GM23338 (cell line): Measurements from ENCODE around the gene SEC14L1. TPM values are rescaled to one million over a fixed set of nuclear protein-coding genes. Genes with fewer than 3 reads are reported as not detected.

Source experiments
- ATAC-seq: fragments of 200-7000 bp; cut with Tn5 transposase; 3 replicates; pipeline ENCODE4 v1.9.1; 2020
- DNase-seq: peaks from one replicate; pipeline ENCODE4 v3.0.0-alpha.2; 2015; ENCODE audit warnings: low spot score
- H2AFZ ChIP-seq: fragments of 200-600 bp; sonication (generic); 2 replicates; pipeline ENCODE4 v1.8.0; 2016; ENCODE audit warnings: antibody characterized with exemption, mild to moderate bottlenecking, moderate library complexity
- H3F3A ChIP-seq: fragments of 200-600 bp; sonication (generic); replicated peaks from 2 replicates; pipeline ENCODE4 v1.8.0; 2017; ENCODE audit warnings: antibody characterized with exemption, mixed run types, low read depth
- H3K27ac ChIP-seq: fragments of 200-600 bp; sonication (generic); 2 replicates; pipeline ENCODE4 v1.6.1; 2016; ENCODE audit warnings: low read depth
- H3K27me3 ChIP-seq: fragments of 200-600 bp; sonication (generic); 2 replicates; pipeline ENCODE4 v1.8.0; 2016; ENCODE audit warnings: mild to moderate bottlenecking, mixed run types, moderate library complexity; ENCODE audit not compliant: insufficient read depth
- H3K36me3 ChIP-seq: fragments of 200-600 bp; sonication (generic); 2 replicates; pipeline ENCODE4 v1.8.0; 2016; ENCODE audit warnings: mild to moderate bottlenecking; ENCODE audit not compliant: insufficient read depth
- H3K4me1 ChIP-seq: fragments of 200-600 bp; sonication (generic); 2 replicates; pipeline ENCODE4 v1.8.0; 2016; ENCODE audit warnings: mild to moderate bottlenecking, moderate library complexity; ENCODE audit not compliant: insufficient read depth
- H3K4me2 ChIP-seq: fragments of 200-600 bp; sonication (generic); 2 replicates; pipeline ENCODE4 v1.7.1; 2017; ENCODE audit warnings: mixed run types
- H3K4me3 ChIP-seq: fragments of 200-600 bp; sonication (generic); 2 replicates; pipeline ENCODE4 v1.6.1; 2016; ENCODE audit warnings: mixed run types
- H3K79me2 ChIP-seq: fragments of 200-600 bp; sonication (generic); replicated peaks from 2 replicates; pipeline ENCODE4 v1.8.0; 2017; ENCODE audit warnings: mild to moderate bottlenecking; ENCODE audit not compliant: insufficient read depth
- H3K9me2 ChIP-seq: fragments of 200-600 bp; sonication (generic); 2 replicates; pipeline ENCODE4 v1.8.0; 2017; ENCODE audit not compliant: insufficient read depth
- H4K20me1 ChIP-seq: fragments of 200-600 bp; sonication (generic); replicated peaks from 2 replicates; pipeline ENCODE4 v1.8.0; 2017; ENCODE audit warnings: mild to moderate bottlenecking; ENCODE audit not compliant: insufficient read depth
- H3K27ac Mint-ChIP-seq: 2 replicates; pipeline ENCODE4 v1.8.0; 2020; ENCODE audit warnings: inconsistent platforms, mild to moderate bottlenecking, moderate library complexity, mixed read lengths
- H3K27me3 Mint-ChIP-seq: 3 replicates; pipeline ENCODE4 v1.8.0; 2022; ENCODE audit warnings: low read depth, mild to moderate bottlenecking, moderate library complexity, mixed read lengths, inconsistent platforms; ENCODE audit not compliant: insufficient read depth, poor library complexity
- H3K36me3 Mint-ChIP-seq: 3 replicates; pipeline ENCODE4 v1.8.0; 2021; ENCODE audit warnings: low read depth, mild to moderate bottlenecking, inconsistent platforms, moderate library complexity, mixed read lengths
- H3K4me1 Mint-ChIP-seq: 3 replicates; pipeline ENCODE4 v1.8.0; 2020; ENCODE audit warnings: mild to moderate bottlenecking, inconsistent platforms, mixed read lengths
- H3K4me3 Mint-ChIP-seq: 3 replicates; pipeline ENCODE4 v1.8.0; 2021; ENCODE audit warnings: moderate library complexity, mild to moderate bottlenecking, inconsistent platforms, mixed read lengths
- H3K9me3 Mint-ChIP-seq: 3 replicates; pipeline ENCODE4 v1.8.0; 2020; ENCODE audit warnings: moderate library complexity, mild to moderate bottlenecking, inconsistent platforms, mixed read lengths
- CREB1 ChIP-seq: fragments of 250-450 bp; sonication (Bioruptor Pico); IDR thresholded peaks from 2 replicates; pipeline ENCODE4 v1.5.0; 2020; ENCODE audit warnings: low read depth, mild to moderate bottlenecking, moderate library complexity
- CTCF ChIP-seq, 2 experiments: fragments of 200-600 bp in 1 of 2; sonication (generic) in 1 of 2; conservative IDR thresholded peaks; 2 replicates each; pipeline versions ENCODE4 v1.5.1 to v1.6.1; 2016 to 2017; ENCODE audit warnings: antibody characterized with exemption in 2 of 2, low read depth in 2 of 2, mild to moderate bottlenecking in 2 of 2, moderate library complexity in 1 of 2
- ETS1 ChIP-seq: IDR thresholded peaks from 2 replicates; pipeline ENCODE4 v1.6.1; 2016; ENCODE audit warnings: antibody characterized with exemption
- EZH2 ChIP-seq: fragments of 200-600 bp; sonication (generic); IDR thresholded peaks from one replicate; pipeline ENCODE4 v1.8.0; 2017; ENCODE audit warnings: antibody characterized with exemption, mild to moderate bottlenecking, low read depth; ENCODE audit not compliant: unreplicated experiment
- EZH2phosphoT487 ChIP-seq: fragments of 200-600 bp; sonication (generic); IDR thresholded peaks from one replicate; pipeline ENCODE4 v1.8.1; 2018; ENCODE audit warnings: antibody characterized with exemption; ENCODE audit not compliant: unreplicated experiment
- JUNB ChIP-seq: IDR thresholded peaks from one replicate; pipeline ENCODE4 v1.6.1; 2016; ENCODE audit warnings: antibody characterized with exemption; ENCODE audit not compliant: unreplicated experiment
- NANOG ChIP-seq: IDR thresholded peaks from 2 replicates; pipeline ENCODE4 v1.6.1; 2016; ENCODE audit warnings: antibody characterized with exemption, borderline replicate concordance
- POLR2AphosphoS5 ChIP-seq: IDR thresholded peaks from 2 replicates; pipeline ENCODE4 v1.6.1; 2016; ENCODE audit warnings: antibody characterized with exemption, low read depth
- REST ChIP-seq: IDR thresholded peaks from one replicate; pipeline ENCODE4 v1.6.1; 2018; ENCODE audit warnings: antibody characterized with exemption; ENCODE audit not compliant: unreplicated experiment
- STAT1 ChIP-seq: IDR thresholded peaks from one replicate; pipeline ENCODE4 v1.6.1; 2016; ENCODE audit warnings: antibody characterized with exemption; ENCODE audit not compliant: unreplicated experiment
- ZNF114 ChIP-seq: fragments of 250-450 bp; sonication (Bioruptor Pico); IDR thresholded peaks from 2 replicates; pipeline ENCODE4 v1.5.0; 2020; ENCODE audit warnings: mild to moderate bottlenecking, moderate library complexity
- ZNF331 ChIP-seq: fragments of 250-450 bp; sonication (Bioruptor Pico); IDR thresholded peaks from 2 replicates; pipeline ENCODE4 v1.5.0; 2020; ENCODE audit warnings: low read depth, mild to moderate bottlenecking, moderate library complexity
- ZNF462 ChIP-seq: fragments of 250-450 bp; sonication (Bioruptor Pico); IDR thresholded peaks from 2 replicates; pipeline ENCODE4 v1.5.0; 2020; ENCODE audit warnings: mild to moderate bottlenecking, moderate library complexity
- polyA plus RNA-seq: library from polyadenylated mRNA; unstranded; fragments of >200 nt; fragmentation: Nextera tagmentation; extraction: Ambion mirVana; gene quantifications from 2 replicates; pipeline ENCODE4 v1.2.1, GENCODE V29; 2016
- total RNA-seq: library from RNA; depleted of rRNA; stranded (reverse); fragments of >200 nt; shearing (Covaris generic); gene quantifications from 2 replicates; pipeline ENCODE4 v1.2.3, GENCODE V29; 2014

SEC14L1 gene
- total and polyA plus RNA-seq, 2 experiments from 2014 or later, result 26.8 to 54.8 TPM

- TF ChIP-seq ZNF331, result no peak
- TF ChIP-seq NANOG, result no peak
- TF ChIP-seq EZH2, result no peak
- TF ChIP-seq JUNB, result no peak
- TF ChIP-seq ZNF114, result no peak
- TF ChIP-seq REST, result no peak
- no peak for TF ChIP-seq POLR2AphosphoS5
- TF ChIP-seq STAT1, result no peak
- no peak for TF ChIP-seq CTCF (conservative IDR thresholded peaks at IDR 0.05; ENCODE audit: low read depth in 2 of 2)
- no peak for TF ChIP-seq ETS1
- no peak for TF ChIP-seq CREB1 (CRISPR knock-in tag)
- no peak for TF ChIP-seq EZH2phosphoT487
- TF ChIP-seq ZNF462, result no peak
- no peak overlapping the region for H3K4me3 ChIP-seq
- Mint-ChIP-seq H3K27ac (no peak overlapping the region), H3K4me1 (peaks cover 7% of the 10 kb centered on the region; the same call in 2 of the 3 replicates), H3K9me3 (no peaks in the 10 kb centered on the region), H3K27me3 (peaks cover 7% of the 10 kb centered on the region), H3K4me3 (no peak overlapping the region; the same call in 2 of the 3 replicates), H3K36me3 (peaks cover 47% of the 10 kb centered on the region)
- no peaks in the 10 kb centered on the region for H3K4me1 ChIP-seq
- ATAC-seq (no peak), DNase-seq (no peak)
- no peak overlapping the region for H3K27ac ChIP-seq
- no peaks in the 10 kb centered on the region for H3K9me2 ChIP-seq
- H3K4me2 ChIP-seq, result no peak overlapping the region
- peaks cover 17% of the 10 kb centered on the region; the same call in 1 of the 2 replicates for H3K36me3 ChIP-seq
- no peaks in the 10 kb centered on the region for H4K20me1 ChIP-seq
- no peaks in the 10 kb centered on the region for H3K27me3 ChIP-seq
- H3K79me2 ChIP-seq, result no peaks in the 10 kb centered on the region
- no peak overlapping the region for H2AFZ ChIP-seq
- H3F3A ChIP-seq, result no peaks in the 10 kb centered on the region
Observed at GRCh38 chr17:77212081-77212832, 71.5 kb downstream of the SEC14L1 start.
